ENCODE measurements around the gene CLEC10A.

GRCh38 chr17:7107012-7107754 lies 27.1 kb upstream of the CLEC10A start:
- TF ChIP-seq CTCF (conservative IDR thresholded peaks at IDR 0.05; ENCODE audit: low read depth, low read length) (no peak), EZH2 (IDR thresholded peaks at IDR 0.05; ENCODE audit: low read length, unreplicated experiment) (no peak)

Data from PC-3 (cell line).